Measurements from ENCODE around the gene EDN1.
"Not testable (repeated sequence)": the region's sequence is repeated elsewhere in the genome, so short reads cannot be mapped to it uniquely, and the experiment has no call there.

Gene EDN1

DNA sequence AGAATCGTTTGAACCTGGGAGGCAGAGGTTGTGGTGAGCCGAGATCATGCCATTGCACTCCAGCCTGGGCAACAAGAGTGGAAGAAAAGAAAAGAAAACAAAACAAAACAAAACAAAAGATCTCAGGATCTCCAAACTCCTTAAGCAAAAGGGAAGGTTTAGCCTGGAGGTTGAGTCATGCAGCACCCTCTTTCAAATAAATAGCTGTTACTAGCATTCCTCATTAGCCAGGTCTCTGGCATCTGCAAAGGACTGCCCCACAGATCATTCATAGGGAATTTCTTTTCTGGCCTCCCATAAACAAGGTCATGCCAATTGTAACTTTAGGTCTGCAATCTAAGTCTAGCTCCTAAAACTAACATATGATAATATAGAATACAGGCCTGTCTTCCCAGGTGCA lies 37.2 kb downstream of the EDN1 start:
- DNase-seq (ENCODE audit: low read depth) = no peak

DNA sequence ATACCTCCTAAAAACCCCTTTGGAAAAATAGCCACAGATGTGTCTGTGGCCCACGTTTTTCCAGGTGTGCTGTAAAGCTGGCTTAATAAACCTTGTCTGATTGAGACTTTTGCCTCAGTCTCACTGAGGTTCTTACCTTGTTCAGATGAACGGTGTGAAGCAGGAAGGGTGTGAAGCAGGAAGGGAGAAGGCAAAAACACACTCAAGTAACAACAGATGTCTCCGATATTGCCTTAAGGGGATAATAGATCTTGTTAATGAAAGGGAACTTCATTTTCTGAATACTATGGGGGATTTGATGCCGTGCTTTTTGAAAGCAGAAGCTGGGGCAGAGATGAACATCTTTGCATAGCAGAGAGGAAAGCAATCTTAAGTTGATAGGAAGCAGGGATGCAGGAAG lies 37.8 kb downstream of the EDN1 start:
- no peak for DNase-seq (ENCODE audit: low read depth)

DNA sequence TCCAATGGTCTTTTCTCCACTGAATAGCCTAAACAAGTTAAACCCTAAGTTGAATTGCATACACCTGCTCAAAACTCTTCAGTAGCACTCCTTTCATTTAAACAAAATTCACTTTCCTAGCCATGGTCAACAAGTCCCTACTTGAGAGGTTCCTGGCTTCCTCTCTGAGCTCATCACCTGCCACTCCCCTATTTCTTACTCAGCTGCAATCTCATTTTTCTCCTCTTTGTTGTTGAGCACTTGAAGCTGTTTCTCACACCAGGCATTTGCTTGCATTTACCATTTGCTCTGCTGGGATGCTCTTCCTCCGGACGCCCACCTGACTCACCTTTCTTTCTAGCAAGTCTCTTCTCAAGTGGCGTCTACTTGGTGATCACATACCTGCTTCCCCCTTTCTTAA lies 38.5 kb downstream of the EDN1 start:
- no peak for DNase-seq (ENCODE audit: low read depth)

DNA sequence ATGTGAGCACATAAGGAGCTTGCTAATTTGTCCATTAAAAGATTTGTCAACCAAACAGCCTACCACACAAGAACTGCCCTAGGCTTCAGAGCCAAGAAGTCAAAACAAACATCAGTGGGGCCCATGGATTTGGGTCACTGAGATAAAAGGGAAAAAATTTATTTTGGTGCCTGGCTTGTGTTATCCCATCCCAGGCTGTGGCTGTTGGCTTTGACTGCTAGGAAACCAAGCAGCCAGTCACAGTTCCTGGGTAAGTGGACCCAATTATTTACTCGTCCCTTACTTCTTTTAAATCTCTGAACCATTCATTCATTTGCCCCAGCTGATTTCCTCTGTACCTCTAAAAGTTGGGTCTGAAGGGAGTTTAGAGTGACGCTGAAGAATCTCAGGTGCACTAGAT lies 41.3 kb downstream of the EDN1 start:
- DNase-seq (ENCODE audit: low read depth) = no peak

DNA sequence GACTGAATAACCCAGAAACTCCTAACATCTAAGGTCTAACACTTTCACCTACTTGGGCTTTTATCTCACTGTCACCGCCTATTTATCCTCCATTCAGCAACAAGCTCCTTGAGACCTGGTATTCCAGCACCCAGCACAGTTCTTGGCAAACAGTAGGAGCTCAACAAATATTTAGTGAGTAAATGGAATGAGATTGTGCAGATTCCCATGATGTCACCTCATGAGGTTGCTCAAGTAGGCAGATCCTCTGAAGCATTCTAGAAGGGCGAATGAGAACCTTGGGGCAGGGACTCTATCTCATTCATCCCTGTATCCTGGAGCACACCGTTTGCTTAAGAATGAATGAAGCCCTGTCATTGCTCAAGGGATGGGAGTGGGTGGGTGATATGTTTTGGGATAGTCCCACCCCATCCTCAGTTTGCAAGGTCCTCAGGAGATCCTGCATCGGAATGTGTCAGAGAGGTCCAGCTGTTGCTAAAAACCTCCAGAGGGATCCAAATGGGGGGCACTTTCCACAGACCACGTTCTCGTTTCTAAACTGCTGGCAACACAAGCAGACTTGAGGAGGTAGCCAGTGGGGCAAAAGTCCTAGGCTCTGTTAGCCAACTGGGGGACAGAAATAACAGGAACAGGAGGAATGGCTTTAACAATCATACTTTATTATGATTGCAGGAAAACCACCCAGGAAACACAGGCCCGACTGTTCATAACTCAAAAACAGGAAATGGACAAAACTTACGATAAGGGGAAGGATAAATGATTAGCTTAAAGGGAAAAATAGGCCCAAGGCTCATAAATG lies 42.0 kb downstream of the EDN1 start:
- no peak for DNase-seq (ENCODE audit: low read depth)

DNA sequence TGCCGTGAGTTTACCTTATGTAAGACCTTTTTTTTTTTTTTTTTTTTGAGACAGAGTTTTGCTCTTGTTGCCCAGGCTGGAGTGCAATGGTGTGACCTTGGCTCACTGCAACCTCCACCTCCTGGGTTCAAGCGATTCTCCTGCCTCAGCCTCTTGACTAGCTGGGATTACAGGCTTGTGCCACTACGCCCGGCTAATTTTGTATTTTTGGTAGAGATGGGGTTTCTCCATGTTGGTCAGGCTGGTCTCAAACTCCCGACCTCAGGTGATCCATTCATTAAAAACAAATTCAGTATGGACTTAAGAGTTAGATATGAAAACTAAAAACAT lies 42.6 kb downstream of the EDN1 start:
- not testable (repeated sequence) for DNase-seq (ENCODE audit: low read depth)

DNA sequence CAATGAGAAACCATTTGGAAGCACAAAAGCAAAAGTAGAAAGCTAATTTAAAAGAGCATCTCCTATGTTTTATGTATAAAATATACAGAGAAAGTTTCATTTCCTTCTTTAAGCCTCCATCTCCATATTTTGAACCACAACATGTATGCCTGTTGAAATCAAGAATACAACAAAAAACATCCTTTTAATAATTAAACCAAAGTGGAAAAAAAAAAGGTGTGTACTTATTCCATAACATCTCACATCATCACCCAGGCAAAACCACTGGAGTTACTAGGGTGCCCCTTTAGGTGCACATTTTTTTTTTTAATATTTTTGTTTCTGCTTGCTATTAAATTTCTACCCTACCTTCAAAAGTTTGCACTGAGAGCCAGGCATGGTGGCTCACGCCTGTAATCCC lies 43.0 kb downstream of the EDN1 start:
- DNase-seq (ENCODE audit: low read depth) = no peak

DNA sequence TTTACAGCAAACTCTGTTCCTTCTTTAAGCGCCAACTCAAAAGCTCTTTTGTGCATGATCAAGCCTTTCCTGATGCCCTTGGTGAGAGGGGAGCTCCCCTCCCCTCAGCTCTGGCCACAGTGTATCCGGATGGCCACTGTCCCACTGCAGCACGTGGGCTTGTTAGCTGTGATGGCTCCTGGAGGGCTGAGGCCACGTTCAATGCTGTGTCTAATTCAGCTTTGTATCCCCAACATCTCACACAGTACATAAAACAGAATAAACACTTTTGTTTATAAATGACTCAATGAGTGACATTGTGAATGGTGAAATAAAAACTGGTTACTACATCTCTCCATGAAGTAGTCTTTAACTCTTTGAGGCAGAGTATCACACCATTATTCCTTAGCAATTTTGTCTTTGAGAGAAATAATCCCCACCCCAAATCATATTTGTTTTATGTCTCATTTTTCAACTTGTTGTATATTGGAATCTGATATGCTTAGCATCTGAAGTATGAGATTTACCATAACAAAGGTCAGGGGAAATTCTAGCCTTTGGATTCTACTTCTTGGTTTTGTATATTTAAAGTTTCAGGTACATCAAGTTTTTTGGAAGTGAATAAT lies 44.5 kb downstream of the EDN1 start:
- no peak for DNase-seq (ENCODE audit: low read depth)

DNA sequence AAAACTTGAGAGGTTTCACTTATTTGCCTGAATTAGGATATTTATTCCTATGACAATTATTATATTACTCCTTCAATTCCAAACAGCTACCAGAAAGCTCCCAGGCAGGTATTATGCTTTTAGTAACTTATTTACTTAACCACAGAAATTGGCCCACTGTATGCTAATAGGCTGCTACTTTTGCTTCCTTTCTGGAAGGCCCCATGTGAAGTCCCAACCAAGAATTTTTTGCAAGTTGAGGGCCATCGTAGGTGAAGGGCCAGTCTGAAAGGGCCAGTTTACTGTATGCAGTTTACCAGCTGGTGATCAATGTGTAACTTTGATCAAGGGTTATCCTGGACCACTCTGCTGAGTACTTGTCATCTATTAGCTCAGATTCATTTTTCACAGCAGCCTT lies 45.0 kb downstream of the EDN1 start:
- no peak for DNase-seq (ENCODE audit: low read depth)

DNA sequence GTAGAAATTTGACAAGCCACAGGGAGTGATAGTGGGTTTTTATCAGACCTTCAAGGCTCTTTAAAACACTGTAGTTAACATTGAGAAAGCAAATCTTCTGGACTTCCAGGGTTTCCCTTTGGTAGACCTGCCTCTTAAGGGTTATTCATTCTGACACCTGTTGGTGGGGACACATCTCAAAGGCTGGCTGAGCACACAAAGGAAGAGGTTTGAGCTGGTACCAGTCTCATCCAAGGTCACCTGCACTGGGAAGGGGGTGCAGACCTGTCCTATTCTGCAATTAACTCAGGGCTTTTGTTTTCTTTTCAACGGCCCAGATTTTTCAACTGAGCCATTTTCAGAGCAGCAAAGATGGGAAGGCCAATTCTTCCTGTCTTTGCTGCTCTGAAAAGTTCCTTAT lies 45.6 kb downstream of the EDN1 start:
- DNase-seq (ENCODE audit: low read depth) = no peak

DNA sequence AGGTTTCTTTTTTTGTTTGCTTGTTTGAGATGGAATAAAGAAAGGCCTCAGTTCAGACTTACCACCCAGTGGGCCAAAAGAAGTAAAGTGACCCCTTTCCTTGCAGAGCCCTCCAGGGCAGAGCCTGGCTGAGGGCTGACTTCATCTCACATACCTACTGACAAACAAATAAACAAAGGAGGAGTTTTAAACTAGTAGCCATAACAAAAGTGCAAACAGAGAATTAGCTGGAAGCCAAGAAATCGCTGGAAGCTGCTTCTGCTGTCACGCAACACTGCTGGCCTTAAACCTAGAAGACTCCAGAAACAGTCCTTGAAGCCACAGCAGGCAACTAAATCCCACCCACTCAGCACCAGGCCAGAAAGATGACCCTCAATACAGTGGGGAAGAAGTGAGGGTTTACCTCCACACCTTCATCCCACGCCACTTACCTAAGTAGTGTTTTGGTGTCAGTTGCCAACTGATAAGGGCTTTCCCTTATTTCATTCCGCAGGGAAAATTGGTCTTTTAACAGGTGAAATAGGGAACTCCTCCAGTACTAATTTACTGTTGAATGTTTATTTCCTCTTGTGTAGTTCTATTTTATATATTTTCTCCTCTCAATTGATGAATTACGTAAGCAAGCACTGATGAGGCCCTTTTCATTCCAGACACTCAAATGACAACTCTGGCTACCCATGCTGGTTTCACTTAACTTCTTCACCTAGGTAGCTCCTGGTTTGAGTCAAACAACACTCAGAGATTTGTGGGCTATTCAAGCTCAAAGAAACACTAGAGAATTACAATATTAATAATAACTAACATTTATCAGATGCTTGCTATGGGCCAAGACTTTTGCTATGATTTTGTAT lies 46.2 kb downstream of the EDN1 start:
- no peak for DNase-seq (ENCODE audit: low read depth)

DNA sequence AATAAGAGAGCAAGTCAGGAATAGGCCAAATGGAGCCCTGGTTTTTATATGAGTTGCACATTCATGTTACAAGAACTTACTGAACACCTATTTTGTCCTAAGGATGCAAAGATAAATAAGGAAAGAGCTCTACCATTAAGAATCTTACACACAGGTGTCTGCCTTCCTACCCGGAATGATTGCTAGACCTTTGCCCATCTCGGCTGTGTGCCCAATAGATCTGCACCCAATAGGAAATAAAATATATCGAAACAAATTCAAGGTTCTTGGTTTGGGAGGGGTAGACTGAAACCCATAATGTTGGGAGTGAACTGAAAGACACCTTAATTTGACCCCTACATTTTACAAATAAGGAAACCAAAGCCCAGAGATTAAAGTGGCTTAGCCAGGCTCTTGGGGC lies 48.9 kb downstream of the EDN1 start:
- DNase-seq (ENCODE audit: low read depth) = no peak

DNA sequence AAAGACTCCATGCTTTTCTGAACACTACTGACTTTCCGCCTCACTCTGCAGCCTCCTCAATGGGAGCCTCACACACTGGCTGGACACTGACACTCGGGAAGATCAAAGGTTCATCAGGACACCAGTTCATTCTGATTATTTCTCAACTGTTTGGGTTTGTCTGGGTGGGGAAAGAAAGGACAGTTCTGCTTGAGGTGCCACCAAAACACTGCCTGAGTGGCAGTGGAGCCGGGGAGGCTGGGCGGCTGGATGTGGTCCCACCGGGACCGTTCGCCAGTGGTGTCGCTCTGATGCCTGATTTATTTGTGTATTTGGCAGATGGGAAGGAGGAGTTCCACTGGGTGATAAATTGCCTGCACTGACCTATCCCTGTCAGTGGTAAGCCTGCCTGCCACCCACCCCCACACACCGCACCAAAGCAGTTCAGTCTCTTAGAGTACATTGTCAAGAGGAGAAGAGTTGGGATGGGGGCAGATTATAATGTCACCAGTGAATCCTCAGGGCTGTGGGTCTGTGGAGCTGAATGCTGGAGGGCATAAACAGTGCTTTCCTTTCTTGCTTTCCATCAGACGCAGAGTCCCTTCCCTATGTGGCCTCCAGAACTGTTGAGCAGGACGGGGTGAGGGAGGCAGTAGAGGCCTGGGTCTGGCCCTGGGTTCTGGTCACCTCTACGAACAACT lies 49.8 kb downstream of the EDN1 start:
- DNase-seq (ENCODE audit: low read depth) = no peak

DNA sequence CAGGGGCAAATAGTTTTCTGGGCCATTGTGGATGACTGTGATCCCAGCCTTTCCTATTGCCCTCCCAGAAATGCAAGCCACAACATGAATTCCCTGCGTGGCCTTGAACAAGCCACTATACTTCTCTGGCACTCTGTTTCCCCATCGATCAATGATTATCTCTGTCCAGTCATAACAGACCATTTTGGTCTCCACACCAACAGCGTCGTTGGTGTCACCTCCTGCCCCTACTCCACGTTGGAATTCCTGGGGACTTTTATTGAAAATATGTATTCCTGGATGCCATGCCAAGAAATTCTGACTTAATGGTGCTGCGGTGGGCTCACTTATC lies 50.3 kb downstream of the EDN1 start:
- no peak for DNase-seq (ENCODE audit: low read depth)

DNA sequence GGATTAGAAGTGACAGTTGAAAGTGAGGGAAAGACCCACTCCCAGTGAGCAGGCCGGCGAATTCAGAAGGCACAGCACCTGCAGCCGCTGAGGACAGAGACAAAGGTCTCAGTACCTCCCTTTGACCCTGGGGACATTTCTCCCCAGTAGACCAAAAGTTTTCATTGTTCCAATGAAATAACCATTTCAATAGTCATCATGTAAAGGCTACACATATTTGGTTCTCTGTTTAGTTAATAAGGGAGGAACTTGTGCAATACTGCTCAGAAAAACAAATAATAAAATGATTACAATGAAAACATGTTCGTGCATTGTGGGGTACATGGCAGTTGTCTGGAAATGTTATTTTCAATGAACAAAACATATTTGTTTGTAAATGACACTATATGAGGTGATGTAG lies 52.5 kb downstream of the EDN1 start:
- no peak for DNase-seq (ENCODE audit: low read depth)

DNA sequence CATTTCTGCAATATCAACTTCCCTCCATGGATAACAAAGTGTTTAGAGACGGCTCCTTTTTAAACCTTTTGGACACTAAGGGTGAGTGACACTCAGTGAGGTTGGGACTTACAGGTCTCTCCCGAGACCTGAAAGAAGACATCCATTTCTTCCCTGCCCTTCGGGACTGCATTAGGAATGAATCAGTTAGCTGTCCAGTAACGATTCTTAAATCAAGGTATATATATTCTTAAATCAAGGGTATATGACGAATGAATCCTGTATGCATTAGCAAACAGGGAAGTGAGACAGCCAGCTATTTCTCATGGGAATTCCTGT lies 52.9 kb downstream of the EDN1 start:
- no peak for DNase-seq (ENCODE audit: low read depth)

DNA sequence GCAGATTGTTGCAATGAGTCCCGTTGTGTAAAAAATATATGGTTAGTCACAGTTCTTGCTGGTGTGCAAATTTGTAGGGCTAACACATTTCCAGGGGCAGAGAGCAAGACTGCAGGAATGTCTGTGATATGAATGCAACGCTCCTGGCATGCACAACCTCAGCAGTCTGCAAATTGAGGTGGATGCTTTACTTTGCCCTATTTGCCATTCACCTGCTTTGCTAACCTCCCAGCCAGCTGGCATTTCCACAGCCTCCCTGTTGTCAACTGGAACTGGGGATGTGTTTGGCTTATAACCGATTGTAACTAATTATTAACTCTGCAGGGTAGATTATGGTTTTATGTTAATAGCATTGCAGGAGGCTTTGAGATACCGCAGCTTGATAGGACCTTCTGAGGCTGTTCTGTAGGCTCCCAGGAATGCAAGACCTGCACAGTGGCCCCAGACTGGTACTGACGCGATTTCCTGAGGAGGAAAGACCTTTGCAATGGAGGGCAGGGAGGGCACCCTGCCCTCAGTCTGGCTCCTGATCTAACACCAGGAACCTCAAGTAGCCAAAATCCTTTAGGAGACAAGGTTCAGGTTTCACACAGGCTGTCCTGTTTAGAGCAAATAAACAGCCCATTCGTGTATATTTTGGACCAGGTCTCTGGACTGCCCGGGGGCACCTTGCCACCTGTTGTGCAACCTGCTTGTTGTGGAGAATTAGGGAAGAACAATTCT lies 53.4 kb downstream of the EDN1 start:
- DNase-seq (ENCODE audit: low read depth) = no peak

DNA sequence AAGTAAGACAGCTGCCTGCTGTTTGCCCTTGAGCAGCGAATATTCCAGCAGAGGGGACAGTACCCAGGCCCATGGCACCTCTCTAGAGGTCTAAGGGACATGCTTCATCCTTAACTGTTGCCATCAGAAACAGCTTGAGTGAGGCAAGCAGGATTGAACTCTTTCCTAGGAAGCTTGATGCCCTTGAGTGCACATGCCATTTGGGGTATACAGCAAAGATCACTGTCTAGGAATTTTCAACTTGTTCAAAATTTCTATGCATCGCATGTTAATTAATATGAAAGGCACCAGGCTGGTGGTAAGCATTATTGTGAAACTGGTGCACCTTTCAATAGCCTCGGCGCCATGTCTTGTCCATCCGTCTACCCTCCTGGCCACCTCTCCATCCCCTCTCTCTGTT lies 54.1 kb downstream of the EDN1 start:
- no peak for DNase-seq (ENCODE audit: low read depth)

DNA sequence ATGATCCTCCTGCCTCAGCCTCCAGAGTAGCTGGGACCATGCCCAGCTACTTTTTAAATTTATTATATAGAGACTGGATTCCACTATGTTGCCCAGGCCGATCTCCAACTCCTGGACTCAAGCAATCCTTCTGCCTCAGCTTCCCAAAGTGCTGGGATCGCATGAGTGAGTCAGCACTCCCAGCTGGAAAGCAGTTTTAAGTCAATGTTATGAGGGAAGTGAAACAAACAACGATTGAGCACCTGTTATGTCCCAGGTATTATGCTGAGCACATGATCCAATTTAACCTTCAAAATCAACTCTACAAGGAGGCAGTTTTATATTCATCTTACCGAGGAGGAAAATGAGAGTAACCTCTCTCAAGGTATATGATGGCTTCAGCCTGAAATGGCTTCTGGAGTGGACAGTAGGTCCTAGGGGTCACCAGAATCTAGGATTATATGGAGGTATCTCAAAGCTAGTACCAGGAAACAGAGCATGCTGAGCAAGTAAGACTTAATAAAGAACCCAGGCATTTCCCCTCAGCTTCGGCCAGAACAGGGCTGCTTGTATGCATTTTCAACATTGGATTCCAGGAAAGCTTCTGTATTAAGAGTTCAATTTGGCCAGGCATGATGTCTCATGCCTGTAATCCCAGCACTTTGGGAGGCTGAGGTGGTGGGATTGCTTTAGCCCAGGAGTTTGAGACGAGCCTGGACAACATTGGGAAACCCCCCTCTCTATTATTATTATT lies 55.0 kb downstream of the EDN1 start:
- no peak for DNase-seq (ENCODE audit: low read depth)

DNA sequence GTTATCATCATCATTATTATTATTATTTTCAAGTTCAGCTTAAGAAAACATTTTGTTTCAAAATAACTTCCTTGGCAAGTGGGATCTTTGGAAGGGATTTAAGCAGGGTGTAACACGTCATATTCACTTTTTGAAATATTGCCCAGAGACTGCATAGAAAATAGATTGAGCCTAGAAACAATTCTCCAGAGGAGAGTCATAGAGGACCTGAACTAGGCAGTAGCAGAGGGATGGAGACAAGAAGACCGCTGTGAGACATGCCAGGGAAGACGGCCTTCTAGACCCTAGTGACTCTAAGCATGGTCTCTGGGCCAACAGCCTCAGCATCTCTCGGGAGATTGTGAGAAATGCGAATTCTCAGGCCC lies 55.5 kb downstream of the EDN1 start:
- no peak for DNase-seq (ENCODE audit: low read depth)

All from activated T-cell treated with anti-CD3 and anti-CD28 coated beads for 24 hours (primary cell).